ENCODE data around the gene RCC2. TPM values are rescaled to one million over a fixed set of nuclear protein-coding genes. Genes with fewer than 3 reads are reported as not detected.

Gene RCC2
- total RNA-seq, 4 donors from 2014 or later, result 17.4 to 24.0 (median 21.5) TPM

GRCh38 chr1:17371896-17372295, 67.6 kb downstream of the RCC2 start, which contains the start of gene PADI6:
PADI6 (plus strand) TSS chr1:17372196; CDS start chr1:17372246, 50 bp downstream.
- no peak for TF ChIP-seq CTCF (IDR thresholded peaks at IDR 0.05; ENCODE audit: low read depth)

- no peak for TF ChIP-seq CTCF (IDR thresholded peaks at IDR 0.05; ENCODE audit: low read depth)
Measured at GRCh38 chr1:17370618-17371017, 68.9 kb downstream of the RCC2 start.

GRCh38 chr1:17369466-17369865, 70.0 kb downstream of the RCC2 start:
- no peak for TF ChIP-seq CTCF (IDR thresholded peaks at IDR 0.05; ENCODE audit: low read depth)

GRCh38 chr1:17365293-17365692, 74.2 kb downstream of the RCC2 start:
- no peak for TF ChIP-seq CTCF (IDR thresholded peaks at IDR 0.05; ENCODE audit: low read depth)

GRCh38 chr1:17363771-17364170, 75.7 kb downstream of the RCC2 start:
- TF ChIP-seq CTCF (IDR thresholded peaks at IDR 0.05; ENCODE audit: low read depth), result no peak

GRCh38 chr1:17363351-17363750, 76.1 kb downstream of the RCC2 start:
- TF ChIP-seq CTCF (IDR thresholded peaks at IDR 0.05; ENCODE audit: low read depth), result no peak

GRCh38 chr1:17361687-17362086, 77.8 kb downstream of the RCC2 start:
- no peak for TF ChIP-seq CTCF (IDR thresholded peaks at IDR 0.05; ENCODE audit: low read depth)
